PC-3 (cell line): ENCODE measurements around the gene SPNS1. TPM values are rescaled to one million over a fixed set of nuclear protein-coding genes. Genes with fewer than 3 reads are reported as not detected.

Experiments
- ATAC-seq: fragments of 200-7000 bp; cut with Tn5 transposase; 2 replicates; pipeline ENCODE4 v1.9.1; 2020; ENCODE audit warnings: mild to moderate bottlenecking, moderate library complexity
- BruUV-seq: library from RNA; stranded (reverse); fragments of 400-500 nt; replicated peaks from 2 replicates; lab custom pipeline; 2021; lab: Mats Ljungman, UMichigan
- CTCF ChIA-PET: fragments of 300-600 bp; sonication (Branson Sonifier 250); formaldehyde crosslinking; loops from one replicate; lab custom pipeline; 2022; ENCODE audit warnings: antibody characterized with exemption; lab: Charles Lee
- POLR2A ChIA-PET: fragments of 300-600 bp; sonication (Branson Sonifier 250); formaldehyde crosslinking; loops from one replicate; lab custom pipeline; 2022; ENCODE audit warnings: antibody characterized with exemption; ENCODE audit not compliant: unreplicated experiment; lab: Charles Lee
- DNase-seq: peaks from one replicate; pipeline ENCODE4 v3.0.0-alpha.2; 2015
- H2AFZ ChIP-seq: fragments of 300-600 bp; sonication (generic); 2 replicates; pipeline ENCODE4 v1.6.0; 2016; ENCODE audit warnings: antibody characterized with exemption, low read length
- H3F3A ChIP-seq: fragments of 300-600 bp; sonication (generic); one replicate; pipeline ENCODE4 v1.6.0; 2017; ENCODE audit warnings: antibody characterized with exemption, low read length, control low read depth, mild to moderate bottlenecking; ENCODE audit not compliant: unreplicated experiment
- H3K27ac ChIP-seq: fragments of 300-600 bp; sonication (generic); 2 replicates; pipeline ENCODE4 v1.5.1; 2016; ENCODE audit warnings: mild to moderate bottlenecking, low read length
- H3K27me3 ChIP-seq: fragments of 300-600 bp; sonication (generic); 2 replicates; pipeline ENCODE4 v1.6.1; 2016; ENCODE audit warnings: low read length, mixed read lengths
- H3K36me3 ChIP-seq: fragments of 300-600 bp; sonication (generic); 2 replicates; pipeline ENCODE4 v1.6.1; 2016; ENCODE audit warnings: low read depth, mixed run types, low read length, mixed read lengths
- H3K4me1 ChIP-seq: fragments of 300-600 bp; sonication (generic); 2 replicates; pipeline ENCODE4 v1.5.1; 2016; ENCODE audit warnings: low read length; ENCODE audit not compliant: insufficient read depth
- H3K4me2 ChIP-seq: fragments of 300-600 bp; sonication (generic); 2 replicates; pipeline ENCODE4 v1.6.0; 2016; ENCODE audit warnings: low read length
- H3K4me3 ChIP-seq: fragments of 300-600 bp; sonication (generic); 2 replicates; pipeline ENCODE4 v1.5.1; 2016; ENCODE audit warnings: mild to moderate bottlenecking, low read length, mixed read lengths
- H3K79me2 ChIP-seq: fragments of 300-600 bp; sonication (generic); 2 replicates; pipeline ENCODE4 v1.6.1; 2017; ENCODE audit warnings: low read length, mixed read lengths
- H3K9ac ChIP-seq: fragments of 300-600 bp; sonication (generic); 2 replicates; pipeline ENCODE4 v1.6.0; 2016; ENCODE audit warnings: mild to moderate bottlenecking, low read length
- H3K9me2 ChIP-seq: fragments of 300-600 bp; sonication (generic); replicated peaks from 2 replicates; pipeline ENCODE4 v1.6.1; 2016; ENCODE audit warnings: mixed run types, low read length, mixed read lengths
- H3K9me3 ChIP-seq: fragments of 300-600 bp; sonication (generic); 2 replicates; pipeline ENCODE4 v1.6.1; 2016; ENCODE audit warnings: low read length, mixed read lengths
- H4K20me1 ChIP-seq: fragments of 300-600 bp; sonication (generic); 2 replicates; pipeline ENCODE4 v1.6.1; 2016; ENCODE audit warnings: low read length, mixed read lengths
- CTCF ChIP-seq: fragments of 300-600 bp; sonication (generic); conservative IDR thresholded peaks from 2 replicates; pipeline ENCODE4 v1.5.1; 2017; ENCODE audit warnings: antibody characterized with exemption, low read depth, mild to moderate bottlenecking, low read length
- EZH2 ChIP-seq: fragments of 300-600 bp; sonication (generic); IDR thresholded peaks from one replicate; pipeline ENCODE4 v1.6.1; 2017; ENCODE audit warnings: antibody characterized with exemption, mild to moderate bottlenecking, low read length; ENCODE audit not compliant: unreplicated experiment
- EZH2phosphoT487 ChIP-seq: fragments of 300-600 bp; sonication (generic); IDR thresholded peaks from 2 replicates; pipeline ENCODE4 v1.6.1; 2018; ENCODE audit warnings: mild to moderate bottlenecking, antibody characterized with exemption, low read length, borderline replicate concordance
- intact Hi-C: fragments of 100-400 bp; cut with micrococcal nuclease; formaldehyde crosslinking; loops from 2 replicates; pipeline ENCODE4 v1.9.0; 2023
- total RNA-seq: library from RNA; depleted of rRNA; stranded (reverse); fragments of >200 nt; gene quantifications from 2 replicates; pipeline ENCODE4 v1.2.3, GENCODE V29; 2014

SPNS1 gene
- total RNA-seq, 1 experiment from 2014 or later: 44.8 TPM

- POLR2A ChIA-PET: no interaction called here
- intact Hi-C loops: no loop called here
- no peaks in the 10 kb centered on the region for H4K20me1 ChIP-seq
- H3K9me3 ChIP-seq: no peaks in the 10 kb centered on the region
- TF ChIP-seq EZH2: no peak
- TF ChIP-seq EZH2phosphoT487: no peak
- TF ChIP-seq CTCF: no peak
- H3K27me3 ChIP-seq: no peaks in the 10 kb centered on the region
- no peak for DNase-seq
- no peak overlapping the region for H3K4me3 ChIP-seq
- no peaks in the 10 kb centered on the region for H3F3A ChIP-seq
- no peaks in the 10 kb centered on the region for H3K79me2 ChIP-seq
- H3K36me3 ChIP-seq: no peaks in the 10 kb centered on the region
- H3K4me2 ChIP-seq: no peak overlapping the region
- CTCF ChIA-PET: no interaction called here
- no peak overlapping the region for H2AFZ ChIP-seq
- H3K4me1 ChIP-seq: no peaks in the 10 kb centered on the region
- H3K27ac ChIP-seq: no peak overlapping the region
- H3K9me2 ChIP-seq: no peaks in the 10 kb centered on the region
- no peak overlapping the region for H3K9ac ChIP-seq
- no peak; the same call in 1 of the 2 replicates for ATAC-seq
- no TSS peak for BruUV-seq
These were observed 15.9 kb downstream of the SPNS1 start for GRCh38 chr16:28990375-28991040.

- ATAC-seq (no peak), DNase-seq (no peak)
- no peaks in the 10 kb centered on the region for H3K4me1 ChIP-seq
- no peaks in the 10 kb centered on the region for H3K79me2 ChIP-seq
- BruUV-seq: no TSS peak
- no peaks in the 10 kb centered on the region for H4K20me1 ChIP-seq
- no peak overlapping the region for H3K4me3 ChIP-seq
- intact Hi-C loops: no loop called here
- no peak overlapping the region for H3K4me2 ChIP-seq
- CTCF ChIA-PET: no interaction called here
- TF ChIP-seq CTCF (no peak), EZH2 (no peak), EZH2phosphoT487 (no peak)
- no peaks in the 10 kb centered on the region for H3K9me2 ChIP-seq
- no peak overlapping the region for H3K27ac ChIP-seq
- H3F3A ChIP-seq: no peaks in the 10 kb centered on the region
- no peaks in the 10 kb centered on the region for H3K9me3 ChIP-seq
- H3K9ac ChIP-seq: no peak overlapping the region
- no peak overlapping the region for H2AFZ ChIP-seq
- POLR2A ChIA-PET: interaction anchor here (0.7 kb wide), 1 partner anchor 10 kb away, joined by 7 read pairs; no protein-coding TSS in a partner anchor
- H3K27me3 ChIP-seq: no peaks in the 10 kb centered on the region
- no peaks in the 10 kb centered on the region for H3K36me3 ChIP-seq
These were observed 17.1 kb downstream of the SPNS1 start for GRCh38 chr16:28991687-28992086.

GRCh38 chr16:28992496-28992895, 17.9 kb downstream of the SPNS1 start:
- H3K4me1 ChIP-seq: no peaks in the 10 kb centered on the region
- DNase-seq (no peak), ATAC-seq (no peak)
- intact Hi-C loops: no loop called here
- no peaks in the 10 kb centered on the region for H3F3A ChIP-seq
- no peaks in the 10 kb centered on the region for H3K79me2 ChIP-seq
- TF ChIP-seq CTCF (no peak), EZH2 (no peak), EZH2phosphoT487 (no peak)
- no peaks in the 10 kb centered on the region for H3K36me3 ChIP-seq
- CTCF ChIA-PET: no interaction called here
- no peak overlapping the region for H3K27ac ChIP-seq
- H3K9me3 ChIP-seq: no peaks in the 10 kb centered on the region
- H3K9me2 ChIP-seq: no peaks in the 10 kb centered on the region
- H2AFZ ChIP-seq: no peak overlapping the region
- no TSS peak for BruUV-seq
- H3K9ac ChIP-seq: no peak overlapping the region
- no peak overlapping the region for H3K4me2 ChIP-seq
- no peaks in the 10 kb centered on the region for H3K27me3 ChIP-seq
- POLR2A ChIA-PET: no interaction called here
- no peak overlapping the region for H3K4me3 ChIP-seq
- no peaks in the 10 kb centered on the region for H4K20me1 ChIP-seq
